Measurements from ENCODE around the gene SPRYD3.

DNA sequence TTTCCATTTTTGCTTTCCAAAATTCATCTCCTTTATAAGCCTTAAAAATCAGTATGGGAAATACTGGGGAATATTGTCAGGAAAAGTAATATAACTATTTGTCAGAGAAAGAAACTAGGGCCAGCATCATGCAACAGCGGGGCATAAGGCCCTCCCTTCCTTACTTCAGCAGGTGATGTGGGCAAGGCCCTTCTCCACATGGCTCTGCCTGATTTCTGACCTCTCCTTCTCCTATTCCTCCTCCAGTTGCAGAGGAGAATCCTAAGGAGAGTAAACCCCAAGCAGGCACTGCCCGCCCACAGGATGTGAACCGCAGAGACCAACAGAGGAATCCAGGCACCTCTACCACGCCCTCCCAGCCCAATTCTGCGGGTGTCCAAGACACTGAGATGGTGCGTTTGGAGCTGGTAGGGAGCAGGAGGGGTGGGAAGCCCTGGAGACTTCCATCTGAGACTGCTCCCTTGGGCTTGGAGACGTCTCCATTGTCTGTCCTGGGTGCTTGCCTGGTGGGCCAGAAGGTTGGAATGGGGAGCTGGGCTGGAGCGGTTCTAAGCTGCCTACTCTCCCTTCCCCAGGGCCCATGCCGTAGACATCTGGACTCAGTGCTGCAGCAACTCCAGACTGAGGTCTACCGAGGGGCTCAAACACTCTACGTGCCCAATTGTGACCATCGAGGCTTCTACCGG, 21.4 kb upstream of the SPRYD3 start:
- TF ChIP-seq, protein P1, sequence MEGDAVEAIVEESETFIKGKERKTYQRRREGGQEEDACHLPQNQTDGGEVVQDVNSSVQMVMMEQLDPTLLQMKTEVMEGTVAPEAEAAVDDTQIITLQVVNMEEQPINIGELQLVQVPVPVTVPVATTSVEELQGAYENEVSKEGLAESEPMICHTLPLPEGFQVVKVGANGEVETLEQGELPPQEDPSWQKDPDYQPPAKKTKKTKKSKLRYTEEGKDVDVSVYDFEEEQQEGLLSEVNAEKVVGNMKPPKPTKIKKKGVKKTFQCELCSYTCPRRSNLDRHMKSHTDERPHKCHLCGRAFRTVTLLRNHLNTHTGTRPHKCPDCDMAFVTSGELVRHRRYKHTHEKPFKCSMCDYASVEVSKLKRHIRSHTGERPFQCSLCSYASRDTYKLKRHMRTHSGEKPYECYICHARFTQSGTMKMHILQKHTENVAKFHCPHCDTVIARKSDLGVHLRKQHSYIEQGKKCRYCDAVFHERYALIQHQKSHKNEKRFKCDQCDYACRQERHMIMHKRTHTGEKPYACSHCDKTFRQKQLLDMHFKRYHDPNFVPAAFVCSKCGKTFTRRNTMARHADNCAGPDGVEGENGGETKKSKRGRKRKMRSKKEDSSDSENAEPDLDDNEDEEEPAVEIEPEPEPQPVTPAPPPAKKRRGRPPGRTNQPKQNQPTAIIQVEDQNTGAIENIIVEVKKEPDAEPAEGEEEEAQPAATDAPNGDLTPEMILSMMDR (tag by site-specific recombination; IDR thresholded peaks at IDR 0.05) = no peak
- TF ChIP-seq ZNF184 (tag by site-specific recombination; IDR thresholded peaks at IDR 0.05) = no peak
- TF ChIP-seq, protein P2, sequence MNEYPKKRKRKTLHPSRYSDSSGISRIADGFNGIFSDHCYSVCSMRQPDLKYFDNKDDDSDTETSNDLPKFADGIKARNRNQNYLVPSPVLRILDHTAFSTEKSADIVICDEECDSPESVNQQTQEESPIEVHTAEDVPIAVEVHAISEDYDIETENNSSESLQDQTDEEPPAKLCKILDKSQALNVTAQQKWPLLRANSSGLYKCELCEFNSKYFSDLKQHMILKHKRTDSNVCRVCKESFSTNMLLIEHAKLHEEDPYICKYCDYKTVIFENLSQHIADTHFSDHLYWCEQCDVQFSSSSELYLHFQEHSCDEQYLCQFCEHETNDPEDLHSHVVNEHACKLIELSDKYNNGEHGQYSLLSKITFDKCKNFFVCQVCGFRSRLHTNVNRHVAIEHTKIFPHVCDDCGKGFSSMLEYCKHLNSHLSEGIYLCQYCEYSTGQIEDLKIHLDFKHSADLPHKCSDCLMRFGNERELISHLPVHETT (tag by site-specific recombination; IDR thresholded peaks at IDR 0.05) = no peak
